Gastroesophageal sphincter (tissue), 3 donors: ENCODE measurements around the gene PIRT.

ENCODE experiments used
- EP300 ChIP-seq: sonication (generic); formaldehyde crosslinking; IDR thresholded peaks from one replicate; pipeline ENCODE4 v1.6.1; 2017; ENCODE audit warnings: antibody characterized with exemption, mild to moderate bottlenecking
- POLR2A ChIP-seq, 2 donors: fragments of 450-650 bp; IDR thresholded peaks; one replicate each; pipeline ENCODE4 v1.6.1; 2017; ENCODE audit warnings: antibody characterized with exemption in 2 of 2, mild to moderate bottlenecking in 2 of 2, moderate library complexity in 1 of 2
- TF ChIP-seq, protein P1 (sequence below), 4 experiments: fragments of 200-600 bp in 2 of 4; fragments of 450-650 bp in 2 of 4; sonication (generic) in 1 of 4; IDR thresholded peaks; one replicate each; pipeline ENCODE4 v1.5.1; 2017 to 2019; ENCODE audit warnings: antibody characterized with exemption in 4 of 4, mild to moderate bottlenecking in 2 of 4, moderate library complexity in 2 of 4

DNA sequence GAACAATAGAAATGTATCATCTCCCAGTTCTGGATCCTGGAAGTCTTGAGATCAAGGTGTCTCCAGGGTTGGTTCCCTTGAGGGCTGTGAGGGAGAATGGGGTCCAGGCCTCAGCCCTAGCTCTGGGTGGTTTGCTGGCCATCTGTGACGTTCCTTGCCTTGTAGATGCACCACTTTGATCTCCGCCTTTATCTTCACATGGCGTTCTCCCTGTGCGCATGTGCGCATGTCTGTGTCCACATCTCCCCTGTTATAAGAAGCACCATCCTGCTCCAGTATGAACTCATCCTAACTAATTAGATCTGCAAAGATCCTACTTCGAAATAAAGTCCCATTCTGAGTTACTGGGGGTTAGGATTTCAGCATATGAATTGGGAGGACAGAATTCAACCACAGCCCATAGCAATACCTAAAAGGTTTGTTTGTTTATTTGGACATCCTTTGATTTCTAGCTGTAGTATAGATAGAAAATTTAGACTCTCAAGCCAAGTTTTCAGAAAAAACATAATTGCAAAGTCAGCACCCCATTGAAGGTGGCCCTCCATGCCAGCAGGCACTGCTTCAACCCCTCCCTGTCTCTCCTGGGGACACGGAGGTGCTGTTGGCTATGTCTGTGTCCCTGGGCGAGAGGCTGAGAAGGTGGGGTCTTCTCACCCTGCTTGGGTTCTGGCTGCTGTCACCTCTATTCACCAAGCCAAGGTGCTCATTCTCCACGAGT is 31.2 kb downstream of the PIRT start:
- TF ChIP-seq, protein P1, sequence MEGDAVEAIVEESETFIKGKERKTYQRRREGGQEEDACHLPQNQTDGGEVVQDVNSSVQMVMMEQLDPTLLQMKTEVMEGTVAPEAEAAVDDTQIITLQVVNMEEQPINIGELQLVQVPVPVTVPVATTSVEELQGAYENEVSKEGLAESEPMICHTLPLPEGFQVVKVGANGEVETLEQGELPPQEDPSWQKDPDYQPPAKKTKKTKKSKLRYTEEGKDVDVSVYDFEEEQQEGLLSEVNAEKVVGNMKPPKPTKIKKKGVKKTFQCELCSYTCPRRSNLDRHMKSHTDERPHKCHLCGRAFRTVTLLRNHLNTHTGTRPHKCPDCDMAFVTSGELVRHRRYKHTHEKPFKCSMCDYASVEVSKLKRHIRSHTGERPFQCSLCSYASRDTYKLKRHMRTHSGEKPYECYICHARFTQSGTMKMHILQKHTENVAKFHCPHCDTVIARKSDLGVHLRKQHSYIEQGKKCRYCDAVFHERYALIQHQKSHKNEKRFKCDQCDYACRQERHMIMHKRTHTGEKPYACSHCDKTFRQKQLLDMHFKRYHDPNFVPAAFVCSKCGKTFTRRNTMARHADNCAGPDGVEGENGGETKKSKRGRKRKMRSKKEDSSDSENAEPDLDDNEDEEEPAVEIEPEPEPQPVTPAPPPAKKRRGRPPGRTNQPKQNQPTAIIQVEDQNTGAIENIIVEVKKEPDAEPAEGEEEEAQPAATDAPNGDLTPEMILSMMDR (IDR thresholded peaks at IDR 0.05): no peak
- TF ChIP-seq POLR2A (IDR thresholded peaks at IDR 0.05) (no peak), EP300 (no peak)
